Measurements from ENCODE around the gene TBC1D9B.

Gene TBC1D9B

GRCh38 chr5:179820483-179821297, 87.0 kb downstream of the TBC1D9B start, which contains the start of gene SQSTM1:
Gene SQSTM1 (plus strand): TSS chr5:179820905. CDS start chr5:179820937, 32 bp downstream.
- peak; percentile 85 for DNase-seq (ENCODE audit: low spot score)

- DNase-seq (ENCODE audit: low spot score) = no peak
Measured at GRCh38 chr5:179820127-179820482, 87.6 kb downstream of the TBC1D9B start.

- DNase-seq (ENCODE audit: low spot score) = peak; percentile 75
Measured at GRCh38 chr5:179819296-179820126, 88.2 kb downstream of the TBC1D9B start.

DNA sequence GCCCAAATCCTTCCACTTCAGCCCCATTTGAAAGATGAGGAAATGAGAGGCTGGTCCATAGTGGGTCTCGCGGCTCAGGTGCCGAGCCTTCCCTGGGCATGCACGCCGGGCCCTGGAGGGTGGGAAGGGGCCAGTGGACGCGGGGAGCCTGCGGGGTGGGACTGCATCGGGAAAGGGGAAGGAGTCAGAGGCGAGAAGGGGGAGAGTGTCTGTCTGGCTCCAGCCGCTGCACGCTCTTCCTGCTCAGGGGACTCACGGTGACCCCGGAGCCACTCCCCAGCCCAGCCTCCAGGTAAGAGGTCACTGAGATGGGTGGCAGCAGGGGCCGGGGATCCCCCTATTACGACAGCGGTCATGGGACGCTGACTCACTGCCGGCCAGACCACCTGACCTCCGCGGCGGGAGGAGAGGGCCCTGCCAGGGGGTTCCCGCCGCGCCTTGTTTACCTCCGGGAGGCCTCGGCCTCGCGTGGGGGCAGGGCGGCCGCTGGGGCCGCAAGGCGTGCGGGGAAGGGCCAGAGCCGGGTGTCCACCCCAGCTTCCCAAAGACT, 88.9 kb downstream of the TBC1D9B start:
- peak; percentile 95 for DNase-seq (ENCODE audit: low spot score)

DNA sequence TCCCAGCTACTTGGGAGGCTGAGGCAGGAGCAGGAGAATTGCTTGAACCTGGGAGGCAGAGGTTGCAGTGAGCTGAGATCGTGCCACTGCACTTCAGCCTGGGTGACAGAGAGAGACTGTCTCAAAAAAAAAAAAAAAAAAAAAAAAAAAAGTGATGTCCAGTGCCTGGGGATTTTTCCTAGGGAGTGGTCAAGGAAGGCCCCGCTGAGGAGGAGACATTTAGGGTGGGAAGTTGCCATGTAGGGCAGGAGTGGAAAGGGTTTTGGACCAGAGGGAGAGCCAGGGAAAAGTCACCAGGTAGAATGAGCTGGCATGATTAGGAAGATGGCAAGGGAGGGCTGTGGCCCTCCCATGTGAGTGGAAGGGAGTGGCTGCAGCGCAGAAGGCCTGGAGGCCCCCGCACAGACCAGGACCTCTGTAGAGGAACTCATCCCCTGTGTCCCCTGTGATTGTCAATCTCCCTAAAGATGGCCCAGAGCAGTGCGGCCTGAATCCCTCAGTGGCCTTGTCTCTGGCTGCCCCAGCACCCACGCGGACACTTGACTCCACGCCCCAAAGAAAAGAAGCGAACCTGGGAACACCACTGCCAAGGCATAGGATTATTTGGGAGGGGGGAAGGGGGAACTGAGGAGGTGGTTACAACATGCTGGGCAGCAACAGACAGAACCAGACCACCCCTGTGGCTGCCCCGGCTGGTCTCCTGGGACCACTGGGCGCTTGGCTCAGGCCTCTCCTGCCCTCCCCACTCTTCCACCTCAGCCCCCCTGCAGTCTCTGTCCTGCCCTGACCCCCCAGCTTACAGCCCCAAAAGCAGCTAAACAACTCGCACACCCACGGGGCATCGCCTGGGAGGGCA, 89.6 kb downstream of the TBC1D9B start:
- peak; percentile 40 for DNase-seq (ENCODE audit: low spot score)

- no peak for DNase-seq (ENCODE audit: low spot score)
Measured at GRCh38 chr5:179817470-179817840, 90.2 kb downstream of the TBC1D9B start.

DNA sequence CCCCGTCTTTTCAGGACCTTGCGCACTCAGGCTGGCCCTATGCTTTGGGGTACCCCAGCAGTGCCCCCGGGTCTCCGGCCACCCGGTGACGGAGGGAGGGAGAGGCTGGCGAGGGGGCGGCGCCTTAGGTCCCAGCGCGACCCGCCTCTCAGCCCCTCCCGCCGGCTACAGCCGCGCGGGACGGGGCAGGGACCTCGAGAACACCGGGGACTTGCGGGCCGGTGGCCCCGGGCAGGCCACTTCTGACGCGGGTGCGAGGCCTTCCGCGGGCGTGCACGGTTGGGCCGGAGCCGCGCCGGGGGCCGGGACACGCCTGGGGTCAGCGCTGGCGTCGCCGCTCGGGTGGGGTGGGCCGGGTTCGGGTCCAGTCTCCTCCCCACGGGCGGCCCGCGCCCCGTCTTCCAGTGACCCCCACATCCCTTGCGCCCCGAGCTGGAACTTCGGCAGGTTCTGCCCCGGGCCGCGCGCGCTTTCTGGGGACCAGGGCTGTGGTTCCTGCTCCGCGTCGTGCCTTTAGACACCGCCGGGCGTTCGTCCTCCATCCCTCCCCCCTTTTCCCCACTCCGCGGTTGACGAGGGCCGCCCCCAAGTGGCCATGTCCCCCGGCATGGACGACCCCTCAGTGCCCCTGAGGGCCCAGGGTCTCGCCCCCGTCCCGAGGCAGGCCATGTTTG, 90.8 kb downstream of the TBC1D9B start:
- DNase-seq (ENCODE audit: low spot score) = no peak

GRCh38 chr5:179816401-179816795, 91.3 kb downstream of the TBC1D9B start:
- no peak for DNase-seq (ENCODE audit: low spot score)

GRCh38 chr5:179815491-179816249, 92.0 kb downstream of the TBC1D9B start:
- no peak for DNase-seq (ENCODE audit: low spot score)

DNA sequence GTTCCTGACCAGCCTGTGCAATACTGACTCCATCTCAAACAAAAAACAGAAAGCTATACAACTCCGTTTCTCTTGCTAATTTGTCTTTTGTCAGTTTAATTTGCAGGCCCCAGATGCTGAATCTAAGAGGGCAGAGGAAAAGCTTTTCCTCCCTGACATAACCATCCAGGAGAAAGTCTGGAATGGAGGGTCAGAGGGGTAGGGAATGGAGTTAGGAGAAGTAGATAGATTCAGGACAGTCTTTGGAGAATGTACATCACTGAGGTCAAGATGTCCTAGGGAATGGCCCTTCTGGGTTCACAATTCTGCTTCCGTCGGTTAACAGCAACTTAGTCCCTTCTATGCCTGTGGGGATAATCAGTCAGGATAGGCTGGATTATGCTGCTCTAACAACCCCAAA, 93.6 kb downstream of the TBC1D9B start:
- no peak for DNase-seq (ENCODE audit: low spot score)

GRCh38 chr5:179812997-179813607, 94.6 kb downstream of the TBC1D9B start:
- DNase-seq (ENCODE audit: low spot score) = no peak

GRCh38 chr5:179812135-179812825, 95.4 kb downstream of the TBC1D9B start:
- DNase-seq (ENCODE audit: low spot score) = no peak

All from globus pallidus (tissue), 1 donor.